Fibroblast of lung (primary cell): ENCODE data around the gene PIAS4. TPM values are rescaled to one million over a fixed set of nuclear protein-coding genes. Genes with fewer than 3 reads are reported as not detected.

Source experiments
- DNase-seq, 2 donors: peaks; one replicate each; pipeline versions ENCODE4 v3.0.0 to v3.0.0-alpha.2; 2010; ENCODE audit warnings: low read depth in 2 of 2
- H2AFZ ChIP-seq: 2 replicates; pipeline ENCODE4 v1.5.1; 2012; ENCODE audit warnings: low read length, control low read depth, inconsistent platforms
- H3K27ac ChIP-seq: 2 replicates; pipeline ENCODE4 v1.5.1; 2011; ENCODE audit warnings: low read length, control low read depth; ENCODE audit not compliant: insufficient read depth
- H3K27me3 ChIP-seq: 2 replicates; pipeline ENCODE4 v1.5.1; 2011; ENCODE audit warnings: mild to moderate bottlenecking, low read length; ENCODE audit not compliant: control insufficient read depth, insufficient read depth
- H3K36me3 ChIP-seq: 2 replicates; pipeline ENCODE4 v1.5.1; 2011; ENCODE audit warnings: low read length; ENCODE audit not compliant: control insufficient read depth, insufficient read depth
- H3K4me1 ChIP-seq: 2 replicates; pipeline ENCODE4 v1.5.1; 2011; ENCODE audit warnings: low read length; ENCODE audit not compliant: control insufficient read depth, insufficient read depth; ENCODE audit errors: extremely low read depth
- H3K4me2 ChIP-seq: 2 replicates; pipeline ENCODE4 v1.5.1; 2011; ENCODE audit warnings: low read length, control low read depth; ENCODE audit not compliant: insufficient read depth; ENCODE audit errors: extremely low read depth
- H3K4me3 ChIP-seq, 4 experiments: fragments of 200-600 bp in 1 of 4; sonication (generic) in 1 of 4; replicated peaks in 1 of 4; 2 replicates each; pipeline ENCODE4 v1.5.1; 2011 to 2016; ENCODE audit warnings: low read length in 4 of 4, low read depth in 3 of 4, mild to moderate bottlenecking in 3 of 4, control low read depth in 2 of 4, inconsistent platforms in 1 of 4, mixed read lengths in 1 of 4; ENCODE audit not compliant: insufficient read depth in 1 of 4; ENCODE audit errors: control extremely low read depth in 1 of 4
- H3K79me2 ChIP-seq: 2 replicates; pipeline ENCODE4 v1.5.1; 2012; ENCODE audit warnings: mild to moderate bottlenecking, low read length, inconsistent platforms; ENCODE audit not compliant: control insufficient read depth, insufficient read depth
- H3K9ac ChIP-seq: 2 replicates; pipeline ENCODE4 v1.5.1; 2011; ENCODE audit warnings: mild to moderate bottlenecking, low read length, control low read depth; ENCODE audit not compliant: insufficient read depth
- H3K9me3 ChIP-seq: 2 replicates; pipeline ENCODE4 v1.5.1; 2012; ENCODE audit warnings: low read depth, low read length; ENCODE audit not compliant: control insufficient read depth, insufficient read depth
- H4K20me1 ChIP-seq: 2 replicates; pipeline ENCODE4 v1.5.1; 2011; ENCODE audit warnings: low read length; ENCODE audit not compliant: control insufficient read depth, insufficient read depth; ENCODE audit errors: extremely low read depth
- EZH2 ChIP-seq: IDR thresholded peaks from 2 replicates; pipeline ENCODE4 v1.5.1; 2012; ENCODE audit warnings: low read length, control low read depth, mild to moderate bottlenecking; ENCODE audit errors: missing control alignments
- polyA minus RNA-seq: library from RNA; depleted of rRNA, polyadenylated mRNA; stranded (reverse); fragments of >200 nt; gene quantifications from 2 replicates; pipeline ENCODE4 v1.2.3, GENCODE V29; 2011; ENCODE audit warnings: low replicate concordance
- polyA plus RNA-seq, 2 donors: library from polyadenylated mRNA; depleted of rRNA in 1 of 2; stranded (reverse) in 1 of 2; unstranded in 1 of 2; fragments of >200 nt; gene quantifications; 2 replicates each; pipeline ENCODE4 v1.2.1, GENCODE V29; 2011 to 2012; ENCODE audit warnings: missing spikeins in 1 of 2
- total RNA-seq: library from RNA; depleted of rRNA; stranded (reverse); fragments of >200 nt; gene quantifications from 2 replicates; pipeline ENCODE4 v1.2.1, GENCODE V29; 2014
- TF ChIP-seq, protein P1 (sequence below), 2 donors: IDR thresholded peaks in 1 of 2; conservative IDR thresholded peaks in 1 of 2; 1 replicate in 1 of 2; 2 replicates in 1 of 2; pipeline ENCODE4 v1.5.1; 2011 to 2012; ENCODE audit warnings: low read length in 2 of 2, control low read depth in 1 of 2, inconsistent platforms in 1 of 2, low read depth in 1 of 2, mild to moderate bottlenecking in 1 of 2

Gene PIAS4, protein sequence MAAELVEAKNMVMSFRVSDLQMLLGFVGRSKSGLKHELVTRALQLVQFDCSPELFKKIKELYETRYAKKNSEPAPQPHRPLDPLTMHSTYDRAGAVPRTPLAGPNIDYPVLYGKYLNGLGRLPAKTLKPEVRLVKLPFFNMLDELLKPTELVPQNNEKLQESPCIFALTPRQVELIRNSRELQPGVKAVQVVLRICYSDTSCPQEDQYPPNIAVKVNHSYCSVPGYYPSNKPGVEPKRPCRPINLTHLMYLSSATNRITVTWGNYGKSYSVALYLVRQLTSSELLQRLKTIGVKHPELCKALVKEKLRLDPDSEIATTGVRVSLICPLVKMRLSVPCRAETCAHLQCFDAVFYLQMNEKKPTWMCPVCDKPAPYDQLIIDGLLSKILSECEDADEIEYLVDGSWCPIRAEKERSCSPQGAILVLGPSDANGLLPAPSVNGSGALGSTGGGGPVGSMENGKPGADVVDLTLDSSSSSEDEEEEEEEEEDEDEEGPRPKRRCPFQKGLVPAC
- total RNA-seq (12.1 and 14.9 TPM in 2 replicates), polyA plus RNA-seq (6.6 and 7.3 TPM in 2 replicates), polyA minus RNA-seq (27.9 and 34.3 TPM in 2 replicates)
- polyA plus RNA-seq (2012) = 13.9 and 16.1 TPM in 2 replicates

DNA sequence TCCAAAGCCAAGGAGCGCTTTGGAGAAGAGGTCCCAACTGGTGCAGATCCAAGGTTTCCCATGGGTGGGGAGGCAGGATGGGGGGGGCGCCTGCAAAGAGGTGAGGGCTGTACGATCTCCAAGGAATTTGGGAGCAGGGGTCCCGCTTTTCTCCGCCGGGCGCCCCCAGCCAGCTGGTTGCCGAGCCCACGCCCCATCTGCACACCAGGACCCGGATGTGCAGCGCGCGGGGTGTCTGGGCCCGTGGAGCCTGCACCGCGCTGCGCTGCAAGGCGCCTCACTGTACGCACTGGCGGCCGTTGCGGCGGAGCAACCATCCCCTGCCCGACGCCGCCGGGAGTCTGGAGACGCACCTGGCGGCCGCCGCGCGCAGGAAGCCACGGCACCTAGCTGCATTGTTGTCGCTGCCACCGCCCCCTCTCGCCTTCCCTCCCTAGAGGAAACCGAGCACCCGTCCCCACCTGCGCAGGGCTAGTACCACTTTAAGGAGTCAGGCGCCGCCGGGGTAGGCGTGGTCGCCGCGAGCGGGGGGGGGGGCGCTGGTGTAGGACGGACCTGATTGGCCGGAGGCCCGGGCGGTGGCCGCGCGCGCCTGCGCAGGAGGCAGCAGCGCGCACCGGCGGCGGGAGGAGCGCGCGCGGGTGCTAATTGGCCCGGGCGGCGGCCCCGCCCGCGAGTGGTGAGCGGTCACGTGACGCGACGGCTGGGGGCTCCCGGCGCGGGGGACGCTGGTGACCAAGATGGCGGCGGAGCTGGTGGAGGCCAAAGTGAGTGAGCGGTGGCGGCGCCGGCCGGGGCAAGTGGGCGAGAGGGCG is at the start of gene PIAS4:
PIAS4 (plus strand) TSS at position 716 of the 815 bp plus-strand sequence; CDS start at position 741, 25 bp downstream.
- H2AFZ ChIP-seq = peak within 1 kb of the TSS; percentile 97

DNA sequence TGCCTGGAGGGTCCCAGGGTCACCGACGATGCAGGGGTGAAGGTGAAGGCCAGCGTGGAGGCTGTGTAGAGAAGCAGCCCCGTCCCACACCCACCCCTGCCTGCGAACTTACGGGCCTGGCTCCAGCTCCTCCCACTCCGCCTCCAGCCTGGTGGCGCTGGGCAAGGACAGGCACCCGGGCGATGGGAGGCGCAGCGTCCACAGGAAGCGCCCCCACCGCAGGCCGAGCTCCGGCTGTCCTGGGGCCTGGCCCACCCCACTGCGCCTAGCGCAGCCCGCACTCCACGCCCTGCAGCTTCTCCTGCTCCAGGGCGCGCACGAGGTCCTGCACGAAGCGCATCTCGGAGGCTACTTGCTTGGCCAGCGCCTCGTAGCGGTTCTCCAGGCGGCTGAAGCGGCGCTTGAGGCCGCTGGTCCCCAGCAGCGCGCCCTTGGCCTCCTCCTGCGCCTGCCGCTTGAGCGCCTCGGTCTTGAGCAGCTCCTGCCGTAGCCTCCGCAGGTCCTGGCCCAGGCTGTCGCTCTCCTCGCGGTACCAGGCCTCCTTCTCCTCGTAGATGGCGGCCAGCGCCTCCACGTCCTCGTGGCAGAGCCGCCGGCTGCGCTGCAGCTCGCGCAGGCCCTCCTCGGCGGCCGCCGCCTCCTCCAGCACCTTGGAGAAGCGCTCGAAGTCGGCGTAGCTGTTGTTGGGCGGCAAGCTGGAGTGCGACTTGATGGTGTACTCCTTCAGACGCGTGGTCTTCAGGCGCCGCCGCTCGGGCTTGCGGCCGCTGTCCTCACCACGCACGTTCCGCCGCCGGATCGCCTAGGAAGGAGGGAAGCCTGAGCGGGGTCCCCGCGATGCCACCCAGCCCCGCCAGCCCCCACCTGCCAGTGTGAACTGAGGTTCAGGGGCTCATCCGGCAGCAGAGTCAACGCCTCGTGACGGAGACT is 48.4 kb upstream of the PIAS4 start:
- no peak overlapping the region for H3K27ac ChIP-seq
- no peak overlapping the region for H3K9ac ChIP-seq
- H3K4me2 ChIP-seq = no peak overlapping the region
- TF ChIP-seq, protein P1, sequence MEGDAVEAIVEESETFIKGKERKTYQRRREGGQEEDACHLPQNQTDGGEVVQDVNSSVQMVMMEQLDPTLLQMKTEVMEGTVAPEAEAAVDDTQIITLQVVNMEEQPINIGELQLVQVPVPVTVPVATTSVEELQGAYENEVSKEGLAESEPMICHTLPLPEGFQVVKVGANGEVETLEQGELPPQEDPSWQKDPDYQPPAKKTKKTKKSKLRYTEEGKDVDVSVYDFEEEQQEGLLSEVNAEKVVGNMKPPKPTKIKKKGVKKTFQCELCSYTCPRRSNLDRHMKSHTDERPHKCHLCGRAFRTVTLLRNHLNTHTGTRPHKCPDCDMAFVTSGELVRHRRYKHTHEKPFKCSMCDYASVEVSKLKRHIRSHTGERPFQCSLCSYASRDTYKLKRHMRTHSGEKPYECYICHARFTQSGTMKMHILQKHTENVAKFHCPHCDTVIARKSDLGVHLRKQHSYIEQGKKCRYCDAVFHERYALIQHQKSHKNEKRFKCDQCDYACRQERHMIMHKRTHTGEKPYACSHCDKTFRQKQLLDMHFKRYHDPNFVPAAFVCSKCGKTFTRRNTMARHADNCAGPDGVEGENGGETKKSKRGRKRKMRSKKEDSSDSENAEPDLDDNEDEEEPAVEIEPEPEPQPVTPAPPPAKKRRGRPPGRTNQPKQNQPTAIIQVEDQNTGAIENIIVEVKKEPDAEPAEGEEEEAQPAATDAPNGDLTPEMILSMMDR (conservative IDR thresholded peaks at IDR 0.05 in 1 of 2, IDR thresholded peaks at IDR 0.05 in 1 of 2; ENCODE audit: low read depth in 1 of 2, low read length in 2 of 2) = no peak
- TF ChIP-seq EZH2 = no peak
- H3K36me3 ChIP-seq = peaks cover 33% of the 10 kb centered on the region
- no peak overlapping the region for H3K4me3 ChIP-seq
- no peak for DNase-seq
- no peaks in the 10 kb centered on the region for H3K27me3 ChIP-seq
- H4K20me1 ChIP-seq = no peaks in the 10 kb centered on the region
- H2AFZ ChIP-seq = no peak overlapping the region
- no peaks in the 10 kb centered on the region for H3K4me1 ChIP-seq
- peaks cover 16% of the 10 kb centered on the region for H3K79me2 ChIP-seq
- no peaks in the 10 kb centered on the region for H3K9me3 ChIP-seq

More for the DNA sequence above, at the start of gene PIAS4:
- Histone ChIP-seq H3K9me3 (no peaks in the 10 kb centered on the region), H3K27ac (peak within 1 kb of the TSS; percentile 59), H3K9ac (peak within 1 kb of the TSS; percentile 71), H3K4me3 (peak within 1 kb of the TSS; percentile 76 to 92 (median 92)), H3K27me3 (no peaks in the 10 kb centered on the region), H3K79me2 (peaks cover 37% of the 10 kb centered on the region), H4K20me1 (no peaks in the 10 kb centered on the region), H3K36me3 (peaks cover 5% of the 10 kb centered on the region), H3K4me1 (peaks cover 8% of the 10 kb centered on the region), H3K4me2 (peak within 1 kb of the TSS; percentile 98)
- DNase-seq = peak; percentile 86 to 91
- TF ChIP-seq, protein P1 (conservative IDR thresholded peaks at IDR 0.05 in 1 of 2, IDR thresholded peaks at IDR 0.05 in 1 of 2; ENCODE audit: low read depth in 1 of 2, low read length in 2 of 2) = no peak
- no peak for TF ChIP-seq EZH2
